Activated CD4-positive, alpha-beta memory T cell treated with anti-CD3 and anti-CD28 coated beads for 36 hours (primary cell): Measurements from ENCODE around the gene DHX40. TPM values are rescaled to one million over a fixed set of nuclear protein-coding genes. Genes with fewer than 3 reads are reported as not detected.
"Not testable (repeated sequence)": the region's sequence is repeated elsewhere in the genome, so short reads cannot be mapped to it uniquely, and the experiment has no call there.

Experiments used
- CTCF ChIA-PET: fragments of 350-600 bp; sonication (Branson Sonifier 250); formaldehyde crosslinking; loops from one replicate; lab custom pipeline; 2021; ENCODE audit warnings: antibody characterized with exemption, inconsistent platforms; lab: Charles Lee
- POLR2A ChIA-PET: fragments of 350-600 bp; sonication (Branson Sonifier 250); formaldehyde crosslinking; loops from one replicate; lab custom pipeline; 2021; ENCODE audit warnings: antibody characterized with exemption; lab: Charles Lee
- DNase-seq: peaks from one replicate; pipeline ENCODE4 v3.0.0-alpha.2; 2020
- H3K27ac Mint-ChIP-seq: one replicate; pipeline ENCODE4 v1.8.0; 2021; ENCODE audit warnings: mixed read lengths
- H3K27me3 Mint-ChIP-seq: one replicate; pipeline ENCODE4 v1.8.0; 2021; ENCODE audit warnings: mixed read lengths
- H3K36me3 Mint-ChIP-seq: one replicate; pipeline ENCODE4 v1.8.0; 2021; ENCODE audit warnings: mixed read lengths
- H3K4me1 Mint-ChIP-seq: one replicate; pipeline ENCODE4 v1.8.0; 2021; ENCODE audit warnings: low read depth, mixed read lengths
- H3K4me3 Mint-ChIP-seq: one replicate; pipeline ENCODE4 v1.8.0; 2021; ENCODE audit warnings: mild to moderate bottlenecking, mixed read lengths
- H3K9me3 Mint-ChIP-seq: one replicate; pipeline ENCODE4 v1.8.0; 2021; ENCODE audit warnings: mixed read lengths
- intact Hi-C: fragments of 100-400 bp; cut with micrococcal nuclease; formaldehyde crosslinking; loops from one replicate; pipeline ENCODE4 v1.15.1; 2023
- total RNA-seq, 2 experiments: library from RNA; stranded (reverse); gene quantifications; one replicate each; pipeline ENCODE4 v1.2.3, GENCODE V29; 2021

The DHX40 gene
- total RNA-seq, 2 experiments from 2014 or later = 17.9 to 19.0 TPM

GRCh38 chr17:59565959-59566324, 532 bp downstream of the DHX40 start:
- ChIA-PET CTCF (interaction anchor here (1.6 kb wide), 1 partner anchor 255 kb away, joined by 4 read pairs; no protein-coding TSS in a partner anchor), POLR2A (interaction anchor here (1.0 to 1.7 kb wide), 3 partner anchors 54 to 204 kb away, joined by 3 to 12 read pairs (median 3); partner anchors contain the start of gene CLTC)
- H3K36me3 Mint-ChIP-seq = peaks cover 14% of the 10 kb centered on the region
- peak overlapping the region; percentile 100 for H3K4me3 Mint-ChIP-seq
- H3K27ac Mint-ChIP-seq = peak overlapping the region; percentile 94
- peaks cover 3% of the 10 kb centered on the region for H3K27me3 Mint-ChIP-seq
- H3K9me3 Mint-ChIP-seq = peaks cover 7% of the 10 kb centered on the region
- peaks cover 25% of the 10 kb centered on the region for H3K4me1 Mint-ChIP-seq
- intact Hi-C loops = loop anchor here (1.0 to 5.0 kb wide), 2 partner anchors 53 to 141 kb away; partner anchors contain the start of genes CLTC, PTRH2 and VMP1
- peak; percentile 73 for DNase-seq

GRCh38 chr17:59569151-59569550, 3.7 kb downstream of the DHX40 start:
- H3K4me3 Mint-ChIP-seq, POLR2A ChIA-PET, DNase-seq, CTCF ChIA-PET, H3K27ac Mint-ChIP-seq, H3K27me3 Mint-ChIP-seq, H3K9me3 Mint-ChIP-seq: not testable (repeated sequence)
- H3K36me3 Mint-ChIP-seq = peaks cover 27% of the 10 kb centered on the region
- peaks cover 37% of the 10 kb centered on the region for H3K4me1 Mint-ChIP-seq
- intact Hi-C loops = loop anchor here (5.0 kb wide), 1 partner anchor 138 kb away; the partner anchor contains the start of genes PTRH2 and VMP1

DNA sequence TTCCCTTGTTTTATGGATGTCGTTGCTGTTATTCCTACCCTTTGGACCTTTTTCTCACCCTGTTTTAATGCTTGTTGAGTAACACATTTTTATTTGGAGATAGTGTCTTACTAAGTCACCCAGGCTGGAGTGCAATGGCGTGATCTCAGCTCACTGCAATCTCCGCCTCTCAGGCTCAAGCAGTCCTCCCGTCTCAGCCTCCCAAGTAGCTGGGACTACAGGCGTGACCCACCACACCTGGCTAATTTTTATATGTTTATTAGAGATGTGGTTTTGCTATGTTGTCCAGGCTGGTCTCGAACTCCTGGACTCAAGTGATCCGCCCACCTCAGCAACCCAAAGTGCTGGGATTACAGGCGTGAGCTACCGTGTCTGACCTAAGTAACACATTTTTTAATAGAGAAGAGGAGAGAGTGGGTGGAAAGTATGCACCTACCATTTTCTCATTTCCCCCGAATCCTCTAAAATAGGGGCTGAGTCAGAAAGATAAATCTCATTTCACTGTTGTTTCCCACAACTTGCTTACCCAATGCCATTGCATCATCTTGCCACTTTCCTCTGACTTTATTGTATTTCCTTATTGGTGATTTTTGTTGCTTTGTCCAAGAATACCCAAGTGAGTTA, 7.0 kb downstream of the DHX40 start:
- POLR2A ChIA-PET = interaction anchor here (0.6 to 1.3 kb wide), 2 partner anchors 134 to 1222 kb away, joined by 3 read pairs; partner anchors contain the start of gene PTRH2
- peaks cover 17% of the 10 kb centered on the region for H3K4me1 Mint-ChIP-seq
- H3K27ac Mint-ChIP-seq = peak overlapping the region; percentile 80
- intact Hi-C loops = loop anchor here (1.0 kb wide), 1 partner anchor 47 kb away; the partner anchor contains the start of gene CLTC
- H3K4me3 Mint-ChIP-seq = no peak overlapping the region
- H3K36me3 Mint-ChIP-seq = peaks cover 16% of the 10 kb centered on the region
- H3K9me3 Mint-ChIP-seq = no peaks in the 10 kb centered on the region
- H3K27me3 Mint-ChIP-seq = no peaks in the 10 kb centered on the region
- DNase-seq = peak; percentile 58
- CTCF ChIA-PET = interaction anchor here (0.8 to 1.0 kb wide), 3 partner anchors 50 to 309 kb away, joined by 3 to 4 read pairs (median 3); no protein-coding TSS in a partner anchor

DNA sequence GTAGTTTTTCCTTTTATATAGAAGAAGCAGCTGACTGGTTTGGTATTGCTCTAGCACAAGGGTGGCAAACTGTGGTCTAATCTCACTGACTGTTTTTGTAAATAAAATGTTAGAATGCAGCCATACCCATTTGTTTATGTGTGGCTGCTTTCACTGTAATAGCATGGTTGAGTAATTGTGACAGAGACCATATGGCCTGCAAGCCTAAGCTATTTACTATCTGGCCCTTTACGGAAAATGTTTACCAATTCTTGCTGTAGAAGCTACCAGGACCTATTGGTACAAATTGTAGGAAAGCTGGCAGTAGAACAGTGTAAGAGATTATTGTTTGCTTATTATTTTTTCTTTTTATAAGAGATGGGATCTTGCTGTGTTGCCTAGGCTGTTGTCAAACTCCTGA, 18.8 kb downstream of the DHX40 start:
- CTCF ChIA-PET, H3K27me3 Mint-ChIP-seq, H3K4me1 Mint-ChIP-seq, DNase-seq, POLR2A ChIA-PET, H3K36me3 Mint-ChIP-seq, H3K4me3 Mint-ChIP-seq, intact Hi-C loops, H3K27ac Mint-ChIP-seq, H3K9me3 Mint-ChIP-seq: not testable (repeated sequence)

GRCh38 chr17:59600169-59600568, 34.8 kb downstream of the DHX40 start:
- H3K4me3 Mint-ChIP-seq = no peak overlapping the region
- POLR2A ChIA-PET = no interaction called here
- H3K9me3 Mint-ChIP-seq = no peaks in the 10 kb centered on the region
- peaks cover 25% of the 10 kb centered on the region for H3K36me3 Mint-ChIP-seq
- intact Hi-C loops = loop anchor here (10.0 kb wide), 1 partner anchor 75 kb away; no protein-coding TSS in a partner anchor
- no peak for DNase-seq
- no peak overlapping the region for H3K27ac Mint-ChIP-seq
- CTCF ChIA-PET = no interaction called here
- H3K4me1 Mint-ChIP-seq = peaks cover 12% of the 10 kb centered on the region
- H3K27me3 Mint-ChIP-seq = no peaks in the 10 kb centered on the region

GRCh38 chr17:59601130-59601529, 35.7 kb downstream of the DHX40 start:
- Mint-ChIP-seq H3K4me3 (no peak overlapping the region), H3K36me3 (peaks cover 29% of the 10 kb centered on the region), H3K27me3 (no peaks in the 10 kb centered on the region), H3K27ac (peak overlapping the region; percentile 77), H3K9me3 (no peaks in the 10 kb centered on the region), H3K4me1 (peaks cover 12% of the 10 kb centered on the region)
- intact Hi-C loops = loop anchor here (1.0 to 10.0 kb wide), 2 partner anchors 18 to 76 kb away; partner anchors contain the start of gene CLTC
- ChIA-PET POLR2A (no interaction called here), CTCF (interaction anchor here (0.7 kb wide), 1 partner anchor 17 kb away, joined by 3 read pairs; no protein-coding TSS in a partner anchor)
- peak; percentile 44 for DNase-seq

GRCh38 chr17:59607061-59607460, 41.7 kb downstream of the DHX40 start:
- Mint-ChIP-seq H3K27ac (no peak overlapping the region), H3K9me3 (no peaks in the 10 kb centered on the region), H3K27me3 (no peaks in the 10 kb centered on the region), H3K4me3 (no peak overlapping the region), H3K36me3 (peaks cover 36% of the 10 kb centered on the region), H3K4me1 (no peaks in the 10 kb centered on the region)
- intact Hi-C loops = loop anchor here (10.0 kb wide), 1 partner anchor 82 kb away; no protein-coding TSS in a partner anchor
- DNase-seq = no peak
- ChIA-PET POLR2A (no interaction called here), CTCF (interaction anchor here (0.6 to 1.7 kb wide), 6 partner anchors 10 to 460 kb away, joined by 3 to 9 read pairs (median 5); no protein-coding TSS in a partner anchor)

- H3K9me3 Mint-ChIP-seq = no peaks in the 10 kb centered on the region
- no peak overlapping the region for H3K27ac Mint-ChIP-seq
- DNase-seq = peak; percentile 62
- CTCF ChIA-PET = interaction anchor here (0.6 to 1.7 kb wide), 5 partner anchors 9 to 297 kb away, joined by 3 to 9 read pairs (median 5); no protein-coding TSS in a partner anchor
- H3K4me1 Mint-ChIP-seq = no peaks in the 10 kb centered on the region
- H3K27me3 Mint-ChIP-seq = no peaks in the 10 kb centered on the region
- POLR2A ChIA-PET = no interaction called here
- intact Hi-C loops = loop anchor here (10.0 kb wide), 1 partner anchor 83 kb away; no protein-coding TSS in a partner anchor
- H3K4me3 Mint-ChIP-seq = no peak overlapping the region
- peaks cover 31% of the 10 kb centered on the region for H3K36me3 Mint-ChIP-seq
Measured at GRCh38 chr17:59607817-59608403, 42.5 kb downstream of the DHX40 start.

GRCh38 chr17:59611503-59611902, 46.1 kb downstream of the DHX40 start:
- intact Hi-C loops = no loop called here
- no peak overlapping the region for H3K4me3 Mint-ChIP-seq

GRCh38 chr17:59616253-59616920, 51.0 kb downstream of the DHX40 start:
- Mint-ChIP-seq H3K4me3 (no peak overlapping the region), H3K9me3 (no peaks in the 10 kb centered on the region), H3K4me1 (peaks cover 25% of the 10 kb centered on the region), H3K27me3 (no peaks in the 10 kb centered on the region), H3K36me3 (peaks cover 20% of the 10 kb centered on the region), H3K27ac (no peak overlapping the region)
- DNase-seq = no peak
- POLR2A ChIA-PET = interaction anchor here (4.9 kb wide), 1 partner anchor 19 kb away, joined by 36 read pairs; no protein-coding TSS in a partner anchor
- intact Hi-C loops = loop anchor here (5.0 kb wide), 5 partner anchors 179 to 776 kb away; partner anchors contain the start of genes RPS6KB1, TUBD1 and USP32
- CTCF ChIA-PET = interaction anchor here (0.7 kb wide), 1 partner anchor 9 kb away, joined by 5 read pairs; no protein-coding TSS in a partner anchor

More at GRCh38 chr17:59611503-59611902, 46.1 kb downstream of the DHX40 start:
- CTCF ChIA-PET = no interaction called here
- Mint-ChIP-seq H3K27ac (no peak overlapping the region), H3K36me3 (peaks cover 16% of the 10 kb centered on the region), H3K9me3 (no peaks in the 10 kb centered on the region), H3K27me3 (no peaks in the 10 kb centered on the region), H3K4me1 (peaks cover under 1% of the 10 kb centered on the region)
- POLR2A ChIA-PET = interaction anchor here (1.3 kb wide), 1 partner anchor 46 kb away, joined by 4 read pairs; the partner anchor contains the start of gene DHX40
- no peak for DNase-seq

DNA sequence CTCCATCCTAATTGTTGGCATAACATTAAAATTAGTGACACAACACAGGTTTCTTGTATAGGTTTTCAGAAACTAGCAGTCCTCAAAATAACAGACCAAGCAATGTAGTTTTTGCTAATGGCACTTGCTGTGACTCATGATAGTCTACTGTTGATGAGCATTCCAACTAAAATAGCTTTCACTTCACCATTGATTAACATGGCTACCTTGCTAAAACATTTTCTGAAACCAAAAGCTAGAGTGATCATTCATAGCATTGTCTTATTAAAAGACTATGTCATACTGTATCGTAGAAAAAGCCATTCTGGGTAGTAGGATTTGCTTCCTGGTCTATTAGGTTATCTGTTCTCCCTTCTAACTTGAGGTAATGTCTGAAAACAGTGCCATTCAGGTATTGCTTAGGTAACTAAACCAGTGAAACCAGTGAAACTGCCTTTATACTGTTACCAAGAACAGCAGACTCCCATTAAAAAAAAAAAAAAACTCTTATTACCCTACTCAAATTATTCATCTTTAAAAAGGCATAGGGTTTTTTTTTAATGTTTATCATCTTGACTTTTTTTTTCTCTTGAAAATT, 51.8 kb downstream of the DHX40 start:
- ChIA-PET CTCF (interaction anchor here (0.7 to 2.1 kb wide), 3 partner anchors 9 to 18 kb away, joined by 4 to 9 read pairs (median 5); no protein-coding TSS in a partner anchor), POLR2A (interaction anchor here (0.7 to 4.9 kb wide), 4 partner anchors 18 to 215 kb away, joined by 3 to 36 read pairs (median 3); partner anchors contain the start of gene PTRH2)
- H3K36me3 Mint-ChIP-seq = peaks cover 20% of the 10 kb centered on the region
- intact Hi-C loops = loop anchor here (5.0 kb wide), 5 partner anchors 180 to 775 kb away; partner anchors contain the start of genes RPS6KB1, TUBD1 and USP32
- no peaks in the 10 kb centered on the region for H3K9me3 Mint-ChIP-seq
- DNase-seq = no peak
- H3K27me3 Mint-ChIP-seq = no peaks in the 10 kb centered on the region
- H3K4me1 Mint-ChIP-seq = peaks cover 32% of the 10 kb centered on the region
- peak overlapping the region; percentile 94 for H3K4me3 Mint-ChIP-seq
- H3K27ac Mint-ChIP-seq = peak overlapping the region; percentile 100
